B cell (primary cell): ENCODE results near the gene HES7. TPM values are rescaled to one million over a fixed set of nuclear protein-coding genes. Genes with fewer than 3 reads are reported as not detected.

Experiments used
- ATAC-seq: fragments of 200-7000 bp; cut with Tn5 transposase; one replicate; pipeline ENCODE4 v1.10.0; 2021; ENCODE audit warnings: low read depth, mild to moderate bottlenecking, moderate number of reproducible peaks, moderate library complexity
- CTCF ChIA-PET: fragments of 350-600 bp; sonication (Branson Sonifier 250); formaldehyde crosslinking; loops from one replicate; lab custom pipeline; 2021; ENCODE audit warnings: antibody characterized with exemption, inconsistent platforms; lab: Charles Lee
- POLR2A ChIA-PET: fragments of 350-600 bp; sonication (Branson Sonifier 250); formaldehyde crosslinking; loops from one replicate; lab custom pipeline; 2021; ENCODE audit warnings: antibody characterized with exemption; lab: Charles Lee
- DNase-seq: peaks from one replicate; pipeline ENCODE4 v3.0.0; 2013
- H2AFZ ChIP-seq: 2 replicates; pipeline ENCODE4 v1.6.1; 2012; ENCODE audit warnings: mild to moderate bottlenecking, low read depth, low read length; ENCODE audit not compliant: insufficient read depth, poor library complexity, severe bottlenecking
- H3K27ac ChIP-seq, 2 donors: 1 replicate in 1 of 2; 2 replicates in 1 of 2; pipeline ENCODE4 v1.5.1; 2012 to 2013; ENCODE audit warnings: low read length in 2 of 2, mild to moderate bottlenecking in 2 of 2, moderate library complexity in 1 of 2
- H3K27me3 ChIP-seq, 4 experiments: fragments of 200-600 bp in 1 of 4; sonication (generic) in 1 of 4; replicated peaks in 1 of 4; 1 replicate in 2 of 4; 2 replicates in 2 of 4; pipeline versions ENCODE4 v1.6.1 to v1.7.0; 2013 to 2016; ENCODE audit warnings: low read length in 3 of 4, mild to moderate bottlenecking in 2 of 4, mixed read lengths in 1 of 4, moderate library complexity in 1 of 4; ENCODE audit not compliant: insufficient read depth in 4 of 4, control insufficient read depth in 3 of 4; ENCODE audit errors: control extremely low read depth in 1 of 4
- H3K36me3 ChIP-seq, 2 experiments: replicated peaks in 1 of 2; 1 replicate in 1 of 2; 2 replicates in 1 of 2; pipeline versions ENCODE4 v1.6.1 to v1.7.1; 2013; ENCODE audit warnings: low read length in 1 of 2; ENCODE audit not compliant: insufficient read depth in 2 of 2, control insufficient read depth in 1 of 2; ENCODE audit errors: control extremely low read depth in 1 of 2, extremely low read depth in 1 of 2
- H3K4me1 ChIP-seq, 2 donors: fragments of 200-600 bp in 1 of 2; sonication (generic) in 1 of 2; 1 replicate in 1 of 2; 2 replicates in 1 of 2; pipeline versions ENCODE4 v1.5.1 to v1.6.1; 2013 to 2017; ENCODE audit warnings: low read length in 2 of 2; ENCODE audit not compliant: control insufficient read depth in 2 of 2, insufficient read depth in 2 of 2
- H3K4me2 ChIP-seq: replicated peaks from 2 replicates; pipeline ENCODE3; 2012; ENCODE audit warnings: mild to moderate bottlenecking, low read depth, low read length; ENCODE audit not compliant: poor library complexity, severe bottlenecking
- H3K4me3 ChIP-seq, 5 experiments: fragments of 200-600 bp in 1 of 5; sonication (generic) in 1 of 5; 1 replicate in 3 of 5; 2 replicates in 2 of 5; pipeline versions ENCODE4 v1.5.1 to v1.7.0; 2011 to 2016; ENCODE audit warnings: low read length in 4 of 5, mild to moderate bottlenecking in 4 of 5, low read depth in 2 of 5, control low read depth in 1 of 5, moderate library complexity in 1 of 5; ENCODE audit not compliant: insufficient read depth in 1 of 5; ENCODE audit errors: control extremely low read depth in 1 of 5, extremely low read depth in 1 of 5
- H3K79me2 ChIP-seq: fragments of 200-600 bp; sonication (generic); one replicate; pipeline ENCODE4 v1.6.0; 2016; ENCODE audit warnings: low read length; ENCODE audit not compliant: control insufficient read depth, insufficient read depth
- H3K9ac ChIP-seq: fragments of 200-600 bp; sonication (generic); 2 replicates; pipeline ENCODE4 v1.6.1; 2017; ENCODE audit warnings: mild to moderate bottlenecking, low read length, moderate library complexity
- H3K9me3 ChIP-seq, 3 donors: one replicate each; pipeline versions ENCODE4 v1.6.1 to v1.7.1; 2013; ENCODE audit warnings: low read length in 2 of 3; ENCODE audit not compliant: control insufficient read depth in 2 of 3, insufficient read depth in 1 of 3; ENCODE audit errors: control extremely low read depth in 1 of 3
- H4K20me1 ChIP-seq: 2 replicates; pipeline ENCODE4 v1.6.0; 2012; ENCODE audit warnings: mild to moderate bottlenecking, low read length; ENCODE audit not compliant: insufficient read depth, control insufficient read depth, poor library complexity, severe bottlenecking
- H3K27ac Mint-ChIP-seq: one replicate; pipeline ENCODE4 v1.8.0; 2021; ENCODE audit warnings: mixed read lengths
- H3K27me3 Mint-ChIP-seq: one replicate; pipeline ENCODE4 v1.8.0; 2021; ENCODE audit warnings: mixed read lengths
- H3K4me1 Mint-ChIP-seq: one replicate; pipeline ENCODE4 v1.8.0; 2021; ENCODE audit warnings: mixed read lengths
- H3K4me3 Mint-ChIP-seq: one replicate; pipeline ENCODE4 v1.8.0; 2021; ENCODE audit warnings: mixed read lengths
- H3K9me3 Mint-ChIP-seq: one replicate; pipeline ENCODE4 v1.8.0; 2022; ENCODE audit warnings: mixed read lengths; ENCODE audit not compliant: insufficient read depth
- EZH2 ChIP-seq: IDR thresholded peaks from 2 replicates; pipeline ENCODE4 v1.6.1; 2012; ENCODE audit warnings: borderline replicate concordance, low read depth, mild to moderate bottlenecking, moderate library complexity, low read length; ENCODE audit not compliant: insufficient read depth, poor library complexity, severe bottlenecking
- WGBS: methylation state at CpG from one replicate; pipeline ENCODE4 v1.1.5; 2013; ENCODE audit warnings: missing lambda C conversion rate; ENCODE audit not compliant: insufficient coverage; 5-methylcytosine and 5-hydroxymethylcytosine counted together
- intact Hi-C: fragments of 100-400 bp; cut with micrococcal nuclease; formaldehyde crosslinking; loops from one replicate; pipeline ENCODE4 v1.10.0; 2022
- polyA plus RNA-seq: library from polyadenylated mRNA; depleted of rRNA; stranded (reverse); fragments of >200 nt; gene quantifications from 2 replicates; pipeline ENCODE4 v1.2.3, GENCODE V29; 2012
- total RNA-seq, 2 donors: library from RNA; stranded (reverse); fragments of 120-200 nt in 1 of 2; gene quantifications; 1 replicate in 1 of 2; 2 replicates in 1 of 2; pipeline versions ENCODE4 v1.2.3 to v1.2.4, GENCODE V29; 2013 to 2022
- TF ChIP-seq, protein P1 (sequence below): fragments of 200-600 bp; IDR thresholded peaks from one replicate; pipeline ENCODE4 v1.8.0; 2022; ENCODE audit warnings: antibody characterized with exemption, mild to moderate bottlenecking

HES7 gene
- total and polyA plus RNA-seq, 2 donors (not counting 1 experiment from before 2014, with no cell fraction given) = 0.34 TPM; not detected in 1

DNA sequence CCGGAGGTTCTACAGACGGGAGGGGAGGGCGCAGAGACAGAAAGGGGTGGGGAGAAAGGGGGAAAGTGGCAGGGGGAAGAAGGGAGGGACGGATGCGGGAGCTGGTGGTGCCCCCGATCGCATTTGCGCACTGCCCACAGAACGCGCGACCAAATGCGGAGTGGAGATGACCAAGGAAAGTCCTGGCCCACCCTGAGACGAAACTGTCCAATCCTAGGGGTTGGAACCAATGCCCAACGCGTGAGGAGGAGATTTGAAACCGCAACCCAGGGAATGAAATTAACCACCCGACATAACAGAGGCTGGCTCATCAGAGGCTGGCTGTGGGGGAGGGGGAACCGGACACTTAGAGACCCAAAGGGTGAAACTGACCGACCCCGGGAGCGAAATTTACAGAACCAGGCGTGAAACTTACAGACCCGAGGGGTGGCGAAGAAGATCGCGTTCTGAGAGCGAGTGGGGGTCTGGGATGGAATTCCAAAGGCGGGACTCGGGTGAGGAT is 1.4 kb downstream of the HES7 start:
- Mint-ChIP-seq H3K9me3 (no peaks in the 10 kb centered on the region), H3K4me3 (peak overlapping the region; percentile 94), H3K4me1 (peaks cover 85% of the 10 kb centered on the region), H3K27ac (peak overlapping the region; percentile 43), H3K27me3 (peaks cover 46% of the 10 kb centered on the region)
- ChIA-PET POLR2A (interaction anchor here (0.6 to 1.8 kb wide), 5 partner anchors 32 to 166 kb away, joined by 3 to 6 read pairs (median 4); partner anchors contain the start of gene RANGRF), CTCF (interaction anchor here (0.6 to 3.6 kb wide), 10 partner anchors 11 to 178 kb away, joined by 3 to 12 read pairs (median 4); partner anchors contain the start of gene SLC25A35)
- Histone ChIP-seq H2AFZ (peak overlapping the region; percentile 58), H3K27me3 (peaks cover 0 to 57% (median 24%) of the 10 kb centered on the region in 4 experiments), H3K27ac (no peak overlapping the region), H3K9ac (peak overlapping the region; percentile 83), H3K4me2 (peak overlapping the region; percentile 91), H3K4me1 (peaks cover 68 to 81% of the 10 kb centered on the region in 2 donors), H3K9me3 (peaks cover 0 to 28% (median 0%) of the 10 kb centered on the region in 3 donors), H3K36me3 (no peaks in the 10 kb centered on the region), H4K20me1 (peaks cover 34% of the 10 kb centered on the region), H3K79me2 (no peaks in the 10 kb centered on the region), H3K4me3 (peak overlapping the region in 4 of 5 experiments; percentile 29 to 85 (median 70))
- DNase-seq = no peak
- WGBS = under 1% methylated on average over 27 of the region's 29 CpGs
- ATAC-seq = no peak
- intact Hi-C loops = no loop called here
- TF ChIP-seq EZH2 = peak; percentile 38
- TF ChIP-seq, protein P1, sequence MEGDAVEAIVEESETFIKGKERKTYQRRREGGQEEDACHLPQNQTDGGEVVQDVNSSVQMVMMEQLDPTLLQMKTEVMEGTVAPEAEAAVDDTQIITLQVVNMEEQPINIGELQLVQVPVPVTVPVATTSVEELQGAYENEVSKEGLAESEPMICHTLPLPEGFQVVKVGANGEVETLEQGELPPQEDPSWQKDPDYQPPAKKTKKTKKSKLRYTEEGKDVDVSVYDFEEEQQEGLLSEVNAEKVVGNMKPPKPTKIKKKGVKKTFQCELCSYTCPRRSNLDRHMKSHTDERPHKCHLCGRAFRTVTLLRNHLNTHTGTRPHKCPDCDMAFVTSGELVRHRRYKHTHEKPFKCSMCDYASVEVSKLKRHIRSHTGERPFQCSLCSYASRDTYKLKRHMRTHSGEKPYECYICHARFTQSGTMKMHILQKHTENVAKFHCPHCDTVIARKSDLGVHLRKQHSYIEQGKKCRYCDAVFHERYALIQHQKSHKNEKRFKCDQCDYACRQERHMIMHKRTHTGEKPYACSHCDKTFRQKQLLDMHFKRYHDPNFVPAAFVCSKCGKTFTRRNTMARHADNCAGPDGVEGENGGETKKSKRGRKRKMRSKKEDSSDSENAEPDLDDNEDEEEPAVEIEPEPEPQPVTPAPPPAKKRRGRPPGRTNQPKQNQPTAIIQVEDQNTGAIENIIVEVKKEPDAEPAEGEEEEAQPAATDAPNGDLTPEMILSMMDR = no peak
